ELF-1 (cell line): ENCODE measurements around the gene NBPF12.
"Not testable (repeated sequence)": the region's sequence is repeated elsewhere in the genome, so short reads cannot be mapped to it uniquely, and the experiment has no call there.

Source experiments
- DNase-seq: peaks from one replicate; pipeline ENCODE4 v3.0.0-alpha.2; 2016; ENCODE audit warnings: low read depth, low spot score

Gene NBPF12

GRCh38 chr1:146972681-146973080, 34.6 kb downstream of the NBPF12 start:
- DNase-seq, result not testable (repeated sequence)

GRCh38 chr1:146985855-146986254, 47.7 kb downstream of the NBPF12 start:
- DNase-seq, result not testable (repeated sequence)

- DNase-seq, result not testable (repeated sequence)
Observed at GRCh38 chr1:146986450-146986849, 48.3 kb downstream of the NBPF12 start.

GRCh38 chr1:146987502-146987901, 49.4 kb downstream of the NBPF12 start:
- DNase-seq, result not testable (repeated sequence)

- DNase-seq, result peak; percentile 1
Observed at GRCh38 chr1:146989455-146989854, 51.3 kb downstream of the NBPF12 start.

- not testable (repeated sequence) for DNase-seq
Observed at GRCh38 chr1:147008495-147008894, 70.4 kb downstream of the NBPF12 start.

GRCh38 chr1:147026975-147027374, 88.9 kb downstream of the NBPF12 start:
- not testable (repeated sequence) for DNase-seq

- DNase-seq, result not testable (repeated sequence)
Observed at GRCh38 chr1:147030066-147030653, 92.0 kb downstream of the NBPF12 start.

GRCh38 chr1:147039916-147040315, 101.8 kb downstream of the NBPF12 start:
- DNase-seq, result no peak

- DNase-seq, result not testable (repeated sequence)
Observed at GRCh38 chr1:147042891-147043290, 104.8 kb downstream of the NBPF12 start.

GRCh38 chr1:147044511-147044910, 106.4 kb downstream of the NBPF12 start:
- DNase-seq, result not testable (repeated sequence)
